Measurements from ENCODE around the gene KRT26. TPM values are rescaled to one million over a fixed set of nuclear protein-coding genes. Genes with fewer than 3 reads are reported as not detected.
"Not testable (repeated sequence)": the region's sequence is repeated elsewhere in the genome, so short reads cannot be mapped to it uniquely, and the experiment has no call there.

The KRT26 gene
- total RNA-seq, 4 donors from 2014 or later = not detected

DNA sequence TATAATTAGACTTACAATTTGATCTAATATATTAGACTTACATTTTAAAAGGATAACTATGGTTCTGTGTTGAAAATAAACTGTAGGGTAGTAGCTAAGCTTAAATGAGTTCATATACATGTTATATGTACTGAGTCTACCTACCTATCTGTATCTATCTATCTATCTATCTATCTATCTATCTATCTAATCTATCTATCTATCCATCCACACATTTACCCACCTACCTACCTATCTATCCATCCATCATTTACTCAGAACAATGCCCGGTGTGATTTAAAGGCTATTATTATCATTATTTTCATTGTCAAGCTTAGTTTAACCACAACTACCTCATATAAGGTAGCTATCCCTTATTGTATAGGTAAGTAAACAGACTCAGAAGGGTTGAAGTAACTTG, 43.4 kb upstream of the KRT26 start:
- in situ Hi-C loops (cut with MboI; ENCODE audit: low sequenced_read_pairs in 4 of 4) = loop anchor here in 2 of 4 donors (10.0 to 25.0 kb wide), 2 partner anchors 847 to 859 kb away; no protein-coding TSS in a partner anchor
- H3K27ac ChIP-seq = no peak overlapping the region
- intact Hi-C loops (cut with DNase I; ENCODE audit: low total_unique reads) = loop anchor here (5.0 to 10.0 kb wide), 3 partner anchors 171 to 872 kb away; partner anchors contain the start of genes EIF1 and SMARCE1
- TF ChIP-seq, protein P1, sequence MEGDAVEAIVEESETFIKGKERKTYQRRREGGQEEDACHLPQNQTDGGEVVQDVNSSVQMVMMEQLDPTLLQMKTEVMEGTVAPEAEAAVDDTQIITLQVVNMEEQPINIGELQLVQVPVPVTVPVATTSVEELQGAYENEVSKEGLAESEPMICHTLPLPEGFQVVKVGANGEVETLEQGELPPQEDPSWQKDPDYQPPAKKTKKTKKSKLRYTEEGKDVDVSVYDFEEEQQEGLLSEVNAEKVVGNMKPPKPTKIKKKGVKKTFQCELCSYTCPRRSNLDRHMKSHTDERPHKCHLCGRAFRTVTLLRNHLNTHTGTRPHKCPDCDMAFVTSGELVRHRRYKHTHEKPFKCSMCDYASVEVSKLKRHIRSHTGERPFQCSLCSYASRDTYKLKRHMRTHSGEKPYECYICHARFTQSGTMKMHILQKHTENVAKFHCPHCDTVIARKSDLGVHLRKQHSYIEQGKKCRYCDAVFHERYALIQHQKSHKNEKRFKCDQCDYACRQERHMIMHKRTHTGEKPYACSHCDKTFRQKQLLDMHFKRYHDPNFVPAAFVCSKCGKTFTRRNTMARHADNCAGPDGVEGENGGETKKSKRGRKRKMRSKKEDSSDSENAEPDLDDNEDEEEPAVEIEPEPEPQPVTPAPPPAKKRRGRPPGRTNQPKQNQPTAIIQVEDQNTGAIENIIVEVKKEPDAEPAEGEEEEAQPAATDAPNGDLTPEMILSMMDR (IDR thresholded peaks at IDR 0.05 in 4 of 5, conservative IDR thresholded peaks at IDR 0.05 in 1 of 5) = no peak
- no peak for TF ChIP-seq POLR2A (IDR thresholded peaks at IDR 0.05)
- H3K9me3 ChIP-seq = no peaks in the 10 kb centered on the region
- H3K4me1 ChIP-seq = peaks cover 14 to 21% of the 10 kb centered on the region in 2 donors
- H3K36me3 ChIP-seq = peaks cover 0 to 17% of the 10 kb centered on the region in 2 donors
- DNase-seq (no peak), ATAC-seq (no peak)
- peaks cover 0 to 16% (median 3%) of the 10 kb centered on the region in 3 donors for H3K27me3 ChIP-seq
- H3K4me3 ChIP-seq = no peak overlapping the region

DNA sequence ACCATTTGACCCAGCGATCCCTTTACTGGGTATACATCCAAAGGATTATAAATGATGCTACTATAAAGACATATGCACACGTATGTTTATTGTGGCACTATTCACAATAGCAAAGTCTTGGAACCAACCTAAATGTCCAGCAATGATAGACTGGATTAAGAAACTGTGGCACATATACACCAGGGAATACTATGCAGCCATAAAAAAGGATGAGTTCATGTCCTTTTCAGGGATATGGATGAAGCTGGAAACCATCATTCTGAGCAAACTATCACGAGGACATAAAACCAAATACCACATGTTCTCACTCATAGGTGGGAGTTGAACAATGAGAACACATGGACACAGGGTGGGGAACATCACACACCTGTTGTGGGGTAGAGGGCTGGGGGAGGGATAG, 42.7 kb upstream of the KRT26 start:
- not testable (repeated sequence) for H3K4me3 ChIP-seq, H3K9me3 ChIP-seq, H3K27ac ChIP-seq, DNase-seq, ATAC-seq
- peaks cover 0 to 17% of the 10 kb centered on the region in 2 donors for H3K36me3 ChIP-seq
- H3K4me1 ChIP-seq = peaks cover 9 to 14% of the 10 kb centered on the region in 2 donors
- intact Hi-C loops (cut with DNase I; ENCODE audit: low total_unique reads) = loop anchor here (5.0 to 10.0 kb wide), 3 partner anchors 170 to 873 kb away; partner anchors contain the start of genes EIF1 and SMARCE1
- peaks cover 0 to 23% (median 3%) of the 10 kb centered on the region in 3 donors for H3K27me3 ChIP-seq
- in situ Hi-C loops (cut with MboI; ENCODE audit: low sequenced_read_pairs in 4 of 4) = loop anchor here in 2 of 4 donors (10.0 to 25.0 kb wide), 2 partner anchors 848 to 860 kb away; no protein-coding TSS in a partner anchor

DNA sequence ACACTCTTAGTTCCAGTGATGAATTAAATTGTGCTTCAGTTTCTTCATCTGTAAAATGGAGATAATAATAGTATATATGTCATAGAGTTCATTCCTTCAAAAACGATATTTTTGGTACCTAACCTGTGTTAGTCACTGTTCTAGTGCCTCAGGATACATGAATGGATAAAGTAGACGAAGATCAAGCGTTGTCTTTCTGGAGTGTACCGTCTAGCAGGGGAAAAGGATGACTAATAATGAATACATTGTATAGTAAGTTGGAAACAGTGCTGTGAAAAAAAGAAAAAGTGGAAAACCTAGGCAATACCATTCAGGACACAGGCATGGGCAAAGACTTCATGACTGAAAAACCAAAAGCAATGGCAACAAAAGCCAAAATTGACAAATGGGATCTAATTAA, 41.8 kb upstream of the KRT26 start:
- H3K27me3 ChIP-seq = peaks cover 2 to 30% (median 3%) of the 10 kb centered on the region in 3 donors
- H3K9me3 ChIP-seq = no peaks in the 10 kb centered on the region
- H3K27ac ChIP-seq = no peak overlapping the region
- peaks cover 7 to 8% of the 10 kb centered on the region in 2 donors for H3K4me1 ChIP-seq
- ATAC-seq (no peak), DNase-seq (no peak)
- TF ChIP-seq POLR2A (IDR thresholded peaks at IDR 0.05) = no peak
- TF ChIP-seq, protein P1 (IDR thresholded peaks at IDR 0.05 in 4 of 5, conservative IDR thresholded peaks at IDR 0.05 in 1 of 5) = no peak
- intact Hi-C loops (cut with DNase I; ENCODE audit: low total_unique reads) = loop anchor here (10.0 kb wide), 1 partner anchor 169 kb away; the partner anchor contains the start of gene SMARCE1
- H3K4me3 ChIP-seq = no peak overlapping the region
- in situ Hi-C loops (cut with MboI; ENCODE audit: low sequenced_read_pairs in 4 of 4) = loop anchor here in 2 of 4 donors (10.0 to 25.0 kb wide), 2 partner anchors 848 to 861 kb away; no protein-coding TSS in a partner anchor
- H3K36me3 ChIP-seq = peaks cover 0 to 17% of the 10 kb centered on the region in 2 donors

DNA sequence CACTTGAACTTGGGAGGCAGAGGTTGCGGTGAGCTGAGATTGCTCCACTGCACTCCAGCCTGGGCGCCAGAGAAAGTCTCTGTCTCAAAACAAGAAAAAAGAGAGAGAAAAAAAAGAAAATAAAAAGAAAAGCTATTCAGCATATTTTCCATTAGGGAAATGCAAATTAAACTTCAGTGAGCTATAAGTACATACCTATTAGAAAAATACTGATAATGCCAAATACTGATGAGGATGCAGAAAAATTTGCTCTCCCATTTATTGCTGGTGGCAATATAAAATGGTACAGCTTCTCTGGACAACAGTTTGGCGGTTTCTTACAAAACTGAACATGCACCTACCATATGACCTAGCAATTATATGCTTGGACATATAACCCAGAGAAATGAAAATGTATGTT, 40.6 kb upstream of the KRT26 start:
- no peak overlapping the region for H3K27ac ChIP-seq
- in situ Hi-C loops (cut with MboI; ENCODE audit: low sequenced_read_pairs in 4 of 4) = loop anchor here in 2 of 4 donors (10.0 to 25.0 kb wide), 2 partner anchors 850 to 862 kb away; no protein-coding TSS in a partner anchor
- no peaks in the 10 kb centered on the region for H3K9me3 ChIP-seq
- no peak for TF ChIP-seq POLR2A (IDR thresholded peaks at IDR 0.05)
- TF ChIP-seq, protein P1 (IDR thresholded peaks at IDR 0.05 in 4 of 5, conservative IDR thresholded peaks at IDR 0.05 in 1 of 5) = no peak
- peaks cover under 1 to 2% of the 10 kb centered on the region in 2 donors for H3K4me1 ChIP-seq
- H3K36me3 ChIP-seq = peaks cover 0 to 11% of the 10 kb centered on the region in 2 donors
- intact Hi-C loops (cut with DNase I; ENCODE audit: low total_unique reads) = loop anchor here (10.0 kb wide), 1 partner anchor 168 kb away; the partner anchor contains the start of gene SMARCE1
- H3K4me3 ChIP-seq = no peak overlapping the region
- ATAC-seq (no peak), DNase-seq (no peak)
- peaks cover 6 to 41% (median 12%) of the 10 kb centered on the region in 3 donors for H3K27me3 ChIP-seq

DNA sequence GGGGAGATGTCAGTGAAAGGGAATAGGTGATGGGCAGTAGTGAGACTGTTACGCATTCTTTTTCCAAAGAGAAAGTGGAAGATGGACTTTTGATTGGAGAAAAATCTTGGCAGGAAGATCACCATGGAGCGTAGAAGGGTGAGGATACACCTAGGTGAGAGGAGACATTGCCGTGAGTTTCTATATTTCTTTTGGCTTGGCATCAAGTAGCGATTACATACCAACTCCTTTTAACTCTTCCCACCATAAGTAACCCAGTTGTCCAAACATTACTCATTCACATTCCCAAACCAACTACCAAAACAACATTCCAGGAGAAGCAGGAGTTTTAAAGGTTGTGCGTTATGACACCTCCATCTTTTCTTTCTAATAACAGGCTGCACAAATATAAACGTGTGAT, 38.5 kb upstream of the KRT26 start:
- TF ChIP-seq, protein P1 (IDR thresholded peaks at IDR 0.05 in 4 of 5, conservative IDR thresholded peaks at IDR 0.05 in 1 of 5) = no peak
- TF ChIP-seq POLR2A (IDR thresholded peaks at IDR 0.05) = no peak
- Histone ChIP-seq H3K4me3 (no peak overlapping the region), H3K36me3 (no peaks in the 10 kb centered on the region), H3K9me3 (no peaks in the 10 kb centered on the region), H3K27me3 (peaks cover 9 to 51% (median 30%) of the 10 kb centered on the region in 3 donors), H3K4me1 (no peaks in the 10 kb centered on the region), H3K27ac (no peak overlapping the region)
- DNase-seq (no peak), ATAC-seq (no peak)
- intact Hi-C loops (cut with DNase I; ENCODE audit: low total_unique reads) = loop anchor here (10.0 kb wide), 1 partner anchor 166 kb away; the partner anchor contains the start of gene SMARCE1
- in situ Hi-C loops (cut with MboI; ENCODE audit: low sequenced_read_pairs in 4 of 4) = loop anchor here in 2 of 4 donors (10.0 to 25.0 kb wide), 2 partner anchors 852 to 864 kb away; no protein-coding TSS in a partner anchor
